GM12892 (cell line): ENCODE data around the gene DUSP3.

ENCODE experiments used
- POLR2A ChIP-seq: IDR thresholded peaks from 2 replicates; pipeline ENCODE4 v1.6.1; 2011; ENCODE audit warnings: low read depth, low read length, control low read depth
- POLR2AphosphoS5 ChIP-seq: IDR thresholded peaks from 2 replicates; pipeline ENCODE4 v1.6.1; 2011; ENCODE audit warnings: low read depth, low read length, control low read depth

- TF ChIP-seq POLR2AphosphoS5 (no peak), POLR2A (no peak)
Observed at GRCh38 chr17:43733956-43734355, 44.8 kb downstream of the DUSP3 start.
